SU-DHL-6 (cell line): ENCODE results near the gene EXOC3L4.
"Not testable (repeated sequence)": the region's sequence is repeated elsewhere in the genome, so short reads cannot be mapped to it uniquely, and the experiment has no call there.

ENCODE experiments used
- H2AFZ ChIP-seq: fragments of 200-600 bp; sonication (generic); 2 replicates; pipeline ENCODE4 v1.6.1; 2014; ENCODE audit warnings: low read depth, mild to moderate bottlenecking, moderate library complexity, mixed read lengths, antibody characterized with exemption, low read length; ENCODE audit not compliant: severe bottlenecking
- H3F3A ChIP-seq: fragments of 200-600 bp; shearing (Covaris generic); 2 replicates; pipeline ENCODE4 v1.6.0; 2016; ENCODE audit warnings: antibody characterized with exemption, mild to moderate bottlenecking; ENCODE audit not compliant: insufficient read depth
- H3K27ac ChIP-seq: fragments of 200-600 bp; sonication (generic); 2 replicates; pipeline ENCODE4 v1.5.1; 2016; ENCODE audit warnings: low read depth, mild to moderate bottlenecking, low read length, moderate library complexity, mixed read lengths
- H3K27me3 ChIP-seq: fragments of 200-600 bp; sonication (generic), shearing (Covaris generic); 2 replicates; pipeline ENCODE4 v1.6.0; 2014; ENCODE audit warnings: mild to moderate bottlenecking, low read length
- H3K36me3 ChIP-seq: fragments of 200-600 bp; sonication (generic); 2 replicates; pipeline ENCODE4 v1.6.1; 2014; ENCODE audit warnings: mild to moderate bottlenecking, low read length, mixed read lengths
- H3K4me2 ChIP-seq: fragments of 300-600, 200-600 bp; shearing (Covaris generic), sonication (generic); 2 replicates; pipeline ENCODE4 v1.6.0; 2014; ENCODE audit warnings: low read length, low read depth, mild to moderate bottlenecking; ENCODE audit not compliant: poor library complexity, severe bottlenecking
- H3K4me3 ChIP-seq: fragments of 200-600 bp; sonication (generic); 2 replicates; pipeline ENCODE4 v1.5.1; 2014; ENCODE audit warnings: antibody characterized with exemption, low read length, mild to moderate bottlenecking, mixed read lengths; ENCODE audit not compliant: insufficient read depth, poor library complexity, severe bottlenecking
- H3K79me2 ChIP-seq: fragments of 200-600 bp; sonication (generic); 2 replicates; pipeline ENCODE4 v1.6.1; 2014; ENCODE audit warnings: mild to moderate bottlenecking, low read length, moderate library complexity; ENCODE audit not compliant: insufficient read depth
- H3K9ac ChIP-seq: fragments of 200-600 bp; sonication (generic); 2 replicates; pipeline ENCODE4 v1.7.0; 2014; ENCODE audit warnings: mild to moderate bottlenecking, low read length
- H3K9me2 ChIP-seq: fragments of 200-600 bp; sonication (generic); replicated peaks from 2 replicates; pipeline ENCODE4 v1.6.1; 2014; ENCODE audit warnings: low read length; ENCODE audit not compliant: insufficient read depth
- H3K9me3 ChIP-seq: fragments of 200-600 bp; sonication (generic); 2 replicates; pipeline ENCODE4 v1.6.1; 2014; ENCODE audit warnings: low read length, mixed read lengths; ENCODE audit not compliant: insufficient read depth
- H4K20me1 ChIP-seq: fragments of 200-600 bp; sonication (generic); 2 replicates; pipeline ENCODE4 v1.6.1; 2014; ENCODE audit warnings: low read depth, mild to moderate bottlenecking, antibody characterized with exemption, low read length, moderate library complexity, mixed read lengths
- CTCF ChIP-seq: fragments of 200-600 bp; sonication (generic); IDR thresholded peaks from one replicate; pipeline ENCODE4 v1.5.1; 2017; ENCODE audit warnings: antibody characterized with exemption, mild to moderate bottlenecking, low read length, moderate library complexity; ENCODE audit not compliant: insufficient read depth, poor library complexity, severe bottlenecking
- EZH2phosphoT487 ChIP-seq: fragments of 200-600 bp; sonication (generic), shearing (Covaris generic); conservative IDR thresholded peaks from 2 replicates; pipeline ENCODE4 v1.6.1; 2018; ENCODE audit warnings: mild to moderate bottlenecking, antibody characterized with exemption, low read length, moderate library complexity, mixed read lengths

Gene EXOC3L4

GRCh38 chr14:103115845-103116572, 21.5 kb downstream of the EXOC3L4 start:
- TF ChIP-seq CTCF = no peak
- no peak for TF ChIP-seq EZH2phosphoT487
- Histone ChIP-seq H3K4me3 (no peak overlapping the region), H3K79me2 (no peaks in the 10 kb centered on the region), H3K4me2 (no peak overlapping the region), H3K27me3 (no peaks in the 10 kb centered on the region), H3F3A (no peaks in the 10 kb centered on the region), H3K9me2 (no peaks in the 10 kb centered on the region), H3K9me3 (no peaks in the 10 kb centered on the region), H4K20me1 (no peaks in the 10 kb centered on the region), H3K36me3 (no peaks in the 10 kb centered on the region), H3K9ac (no peak overlapping the region), H3K27ac (no peak overlapping the region), H2AFZ (no peak overlapping the region)

GRCh38 chr14:103116636-103117035, 22.1 kb downstream of the EXOC3L4 start:
- TF ChIP-seq EZH2phosphoT487 (no peak), CTCF (no peak)
- no peaks in the 10 kb centered on the region for H3K9me3 ChIP-seq
- no peaks in the 10 kb centered on the region for H3K79me2 ChIP-seq
- H3K27me3 ChIP-seq = no peaks in the 10 kb centered on the region
- H3F3A ChIP-seq = no peaks in the 10 kb centered on the region
- H3K36me3 ChIP-seq = no peaks in the 10 kb centered on the region
- no peak overlapping the region for H3K4me2 ChIP-seq
- no peaks in the 10 kb centered on the region for H3K9me2 ChIP-seq
- H3K9ac ChIP-seq = no peak overlapping the region
- H3K27ac ChIP-seq = no peak overlapping the region
- H3K4me3 ChIP-seq = no peak overlapping the region
- no peaks in the 10 kb centered on the region for H4K20me1 ChIP-seq
- no peak overlapping the region for H2AFZ ChIP-seq

GRCh38 chr14:103117499-103117898, 23.0 kb downstream of the EXOC3L4 start:
- H3K9me2 ChIP-seq, H3K36me3 ChIP-seq, H3K9me3 ChIP-seq, H3F3A ChIP-seq, H3K79me2 ChIP-seq, H2AFZ ChIP-seq, H3K27ac ChIP-seq, H3K27me3 ChIP-seq, H3K4me2 ChIP-seq, H4K20me1 ChIP-seq, H3K4me3 ChIP-seq, H3K9ac ChIP-seq: not testable (repeated sequence)

- H2AFZ ChIP-seq = no peak overlapping the region
- no peaks in the 10 kb centered on the region for H3K27me3 ChIP-seq
- H3K9ac ChIP-seq = no peak overlapping the region
- no peaks in the 10 kb centered on the region for H4K20me1 ChIP-seq
- H3K79me2 ChIP-seq = no peaks in the 10 kb centered on the region
- no peak overlapping the region for H3K4me2 ChIP-seq
- H3F3A ChIP-seq = no peaks in the 10 kb centered on the region
- H3K9me2 ChIP-seq = no peaks in the 10 kb centered on the region
- H3K9me3 ChIP-seq = no peaks in the 10 kb centered on the region
- no peak overlapping the region for H3K27ac ChIP-seq
- H3K36me3 ChIP-seq = no peaks in the 10 kb centered on the region
- no peak for TF ChIP-seq EZH2phosphoT487
- TF ChIP-seq CTCF = no peak
- no peak overlapping the region for H3K4me3 ChIP-seq
Observed at GRCh38 chr14:103118018-103118662, 23.6 kb downstream of the EXOC3L4 start.
